SK-N-DZ (cell line): ENCODE measurements around the gene SEC22A. TPM values are rescaled to one million over a fixed set of nuclear protein-coding genes. Genes with fewer than 3 reads are reported as not detected.

ENCODE experiments used
- DNase-seq: peaks from one replicate; pipeline ENCODE4 v3.0.0-alpha.2; 2015; ENCODE audit warnings: low spot score
- polyA plus RNA-seq, 2 experiments: library from polyadenylated mRNA; depleted of rRNA; stranded (reverse); fragments of >200 nt; gene quantifications; 2 replicates each; pipeline ENCODE4 v1.2.3, GENCODE V29; 2014

Gene SEC22A, protein sequence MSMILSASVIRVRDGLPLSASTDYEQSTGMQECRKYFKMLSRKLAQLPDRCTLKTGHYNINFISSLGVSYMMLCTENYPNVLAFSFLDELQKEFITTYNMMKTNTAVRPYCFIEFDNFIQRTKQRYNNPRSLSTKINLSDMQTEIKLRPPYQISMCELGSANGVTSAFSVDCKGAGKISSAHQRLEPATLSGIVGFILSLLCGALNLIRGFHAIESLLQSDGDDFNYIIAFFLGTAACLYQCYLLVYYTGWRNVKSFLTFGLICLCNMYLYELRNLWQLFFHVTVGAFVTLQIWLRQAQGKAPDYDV
- 35.1 and 36.5 TPM in 2 replicates for polyA plus RNA-seq (2014; cell fraction: cytosol; rRNA removed)
- polyA plus RNA-seq (2014; cell fraction: nucleus; rRNA removed) = 18.7 and 25.2 TPM in 2 replicates

GRCh38 chr3:123201557-123202427 is at the start of gene SEC22A:
TSS of gene SEC22A (plus strand) at chr3:123201943. CDS start at chr3:123209218, 7,275 bp downstream.
- DNase-seq = peak; percentile 96

GRCh38 chr3:123152687-123153086 is 49.1 kb upstream of the SEC22A start:
- peak; percentile 49 for DNase-seq

DNA sequence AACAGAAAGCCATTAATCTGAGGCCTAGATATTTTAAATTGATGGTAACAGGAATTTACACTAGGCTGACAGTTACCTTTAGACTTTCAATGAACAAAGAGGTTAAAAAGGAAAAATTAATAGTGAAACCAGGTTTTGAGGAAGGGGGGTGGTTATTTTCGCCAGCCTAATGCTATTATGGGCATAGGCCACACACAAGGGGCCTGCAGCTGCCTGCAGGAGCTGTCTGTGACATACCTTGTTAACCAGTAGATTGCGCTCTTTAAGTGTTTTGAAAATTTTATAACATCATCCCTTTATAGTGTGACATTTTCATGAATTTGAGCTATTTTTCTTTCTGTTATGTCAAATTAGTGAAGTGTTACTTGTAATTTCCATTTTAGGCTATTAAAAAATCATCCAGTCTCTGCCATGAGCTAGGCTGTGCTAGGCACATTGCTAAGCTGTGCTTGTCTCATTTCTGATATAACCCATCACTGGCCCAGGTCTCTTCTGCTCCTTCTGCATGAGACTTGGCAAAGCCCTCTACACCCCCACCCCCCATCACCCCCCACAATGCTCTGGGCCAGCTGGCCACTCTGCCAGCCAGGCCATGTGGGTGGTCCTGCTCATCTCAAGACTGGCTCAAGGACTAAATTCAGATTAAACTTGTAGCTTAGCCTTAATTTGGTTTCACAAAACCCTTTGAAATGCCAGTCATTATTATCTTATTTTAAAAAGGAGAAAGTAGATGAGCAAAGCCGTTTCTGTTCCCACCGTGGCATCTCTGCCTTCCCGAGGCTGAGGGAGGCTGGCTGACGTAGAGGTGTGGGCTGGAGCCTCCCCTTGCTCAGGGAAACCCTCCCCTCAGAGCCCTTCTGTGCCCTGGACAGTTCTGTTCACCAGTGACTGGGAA is 48.4 kb upstream of the SEC22A start:
- peak; percentile 53 for DNase-seq

DNA sequence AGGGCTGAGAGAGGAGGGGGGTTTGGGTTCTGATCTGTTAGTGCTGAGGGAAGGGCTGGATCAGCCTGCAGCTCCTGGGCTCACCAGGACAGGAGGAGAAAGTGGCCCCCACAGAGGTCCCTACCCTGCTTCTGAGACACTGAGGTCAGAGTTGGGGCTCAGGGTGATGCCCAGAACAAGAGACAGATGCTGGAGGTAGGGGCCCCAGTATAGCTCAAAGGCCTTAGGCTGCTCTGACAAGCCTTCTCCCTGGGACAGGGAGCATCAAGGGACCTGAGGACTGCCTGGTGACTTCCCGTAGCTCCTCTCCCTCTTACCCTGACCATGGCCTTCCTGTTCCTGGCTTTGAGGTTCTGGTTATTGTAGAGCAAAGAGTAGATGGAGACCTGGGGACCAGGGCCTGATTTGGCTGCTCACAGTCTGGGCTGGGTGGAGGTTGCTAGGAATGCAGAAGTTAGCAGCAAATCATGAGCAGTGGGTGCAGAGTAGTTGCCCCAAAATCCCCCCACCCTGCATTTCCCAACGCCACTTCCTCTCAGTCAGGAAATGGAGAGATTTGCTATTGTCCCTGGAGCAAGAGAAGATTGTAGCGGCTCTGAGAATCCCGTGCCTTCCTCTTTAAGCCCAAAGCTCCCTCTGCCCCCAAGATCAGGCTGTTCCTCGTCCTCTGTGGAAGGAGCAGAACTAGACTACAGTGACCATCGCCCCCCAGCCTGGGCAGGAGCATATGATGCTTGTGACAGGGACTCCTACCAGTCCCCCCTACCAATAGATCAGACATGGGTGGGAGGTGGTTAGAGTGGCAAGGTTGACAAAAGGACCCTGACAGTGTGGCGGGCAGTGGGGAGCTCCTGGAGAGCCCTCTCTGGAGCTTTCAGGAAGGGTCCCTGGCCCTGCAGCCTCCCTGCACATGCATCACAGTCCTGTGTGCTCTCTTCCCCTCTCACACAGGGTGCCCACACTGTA is 47.4 kb upstream of the SEC22A start:
- no peak for DNase-seq

DNA sequence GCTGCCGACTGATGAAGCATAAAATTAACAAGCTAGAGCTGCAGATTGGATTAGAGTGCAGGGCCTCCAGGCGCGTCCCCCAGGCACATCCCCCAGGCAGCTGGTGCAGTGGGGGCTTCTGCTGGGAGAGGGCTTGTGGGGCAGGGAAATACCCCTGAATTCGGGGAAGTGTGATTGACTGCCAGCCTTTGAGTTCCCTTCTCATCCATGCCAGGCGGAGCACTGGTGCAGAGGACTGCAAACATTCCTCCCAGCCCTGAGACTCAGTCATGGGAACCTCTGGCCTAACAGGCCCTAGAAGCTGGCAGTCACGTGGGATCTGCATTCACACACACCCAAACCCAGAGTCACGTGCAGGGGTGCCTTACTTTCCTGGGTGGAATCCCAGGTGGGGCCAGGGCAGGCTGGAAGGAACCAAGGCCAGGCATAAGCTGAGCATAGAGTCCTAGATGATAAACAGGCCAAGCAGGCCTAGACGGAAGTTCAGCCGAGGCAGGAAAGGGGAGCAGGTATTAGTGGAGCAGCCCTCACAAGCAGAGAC is 46.2 kb upstream of the SEC22A start:
- peak; percentile 72 for DNase-seq

- DNase-seq = no peak
These were observed 45.3 kb upstream of the SEC22A start for GRCh38 chr3:123156276-123156995.

- no peak for DNase-seq
These were observed 44.5 kb upstream of the SEC22A start for GRCh38 chr3:123157209-123157597.

- DNase-seq = no peak
These were observed 44.0 kb upstream of the SEC22A start for GRCh38 chr3:123157598-123158287.

- DNase-seq = no peak
These were observed 43.4 kb upstream of the SEC22A start for GRCh38 chr3:123158330-123158729.

DNA sequence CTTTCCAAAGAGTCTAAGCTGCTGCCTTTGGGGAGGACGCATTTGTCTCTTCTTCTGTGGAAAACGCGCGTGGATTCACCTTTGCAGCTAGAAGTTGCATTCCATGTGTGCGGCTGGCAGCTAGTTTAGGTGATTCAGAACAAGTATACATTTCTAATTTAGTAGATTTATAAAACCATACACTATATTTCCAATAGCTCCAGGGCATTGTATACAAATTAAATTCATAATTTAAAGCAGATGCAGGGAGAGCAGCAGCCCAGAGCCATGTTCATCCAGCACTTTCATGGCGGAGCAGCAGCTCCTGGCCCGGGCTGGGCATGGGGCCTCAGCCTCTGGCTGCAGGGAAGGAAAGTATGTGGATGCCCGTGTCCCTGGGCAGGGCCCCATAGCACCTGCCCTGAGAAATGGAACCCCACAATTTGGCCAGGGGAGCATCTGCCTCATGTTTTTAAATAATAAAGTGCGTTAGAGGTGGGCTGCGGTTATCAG is 42.8 kb upstream of the SEC22A start:
- DNase-seq = no peak

DNA sequence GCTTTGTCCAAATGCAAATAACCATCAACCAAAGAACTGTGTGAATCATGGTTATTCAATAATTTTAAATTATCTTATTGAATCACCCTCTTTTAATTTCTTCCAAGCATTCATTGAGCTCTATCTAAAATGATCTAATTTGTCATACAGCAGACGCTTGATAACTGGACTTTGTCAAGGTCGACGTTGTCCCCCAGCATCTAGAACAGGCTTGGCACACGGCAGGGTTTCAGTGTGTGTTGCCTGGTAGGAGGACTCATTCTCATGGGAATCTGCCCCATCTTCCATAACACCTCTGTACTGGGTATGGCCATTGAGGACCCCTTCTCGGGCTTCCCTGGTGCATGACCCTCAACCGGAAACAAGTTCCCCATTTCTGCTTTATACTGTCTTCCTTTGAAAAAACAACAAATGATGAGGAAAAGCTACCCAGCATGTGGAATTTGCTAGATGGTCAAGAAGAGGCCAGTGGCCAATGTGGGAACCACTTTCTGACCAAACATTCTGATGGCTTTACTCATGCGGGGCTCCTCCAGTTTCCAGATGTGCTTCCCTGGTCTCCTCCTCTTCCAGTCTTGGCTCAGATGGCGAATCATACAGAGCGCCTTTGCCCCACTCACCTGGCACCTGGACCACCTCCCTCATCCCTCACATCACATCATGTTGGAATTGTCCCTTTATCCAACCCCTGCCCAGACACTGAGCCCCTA is 41.7 kb upstream of the SEC22A start:
- no peak for DNase-seq

DNA sequence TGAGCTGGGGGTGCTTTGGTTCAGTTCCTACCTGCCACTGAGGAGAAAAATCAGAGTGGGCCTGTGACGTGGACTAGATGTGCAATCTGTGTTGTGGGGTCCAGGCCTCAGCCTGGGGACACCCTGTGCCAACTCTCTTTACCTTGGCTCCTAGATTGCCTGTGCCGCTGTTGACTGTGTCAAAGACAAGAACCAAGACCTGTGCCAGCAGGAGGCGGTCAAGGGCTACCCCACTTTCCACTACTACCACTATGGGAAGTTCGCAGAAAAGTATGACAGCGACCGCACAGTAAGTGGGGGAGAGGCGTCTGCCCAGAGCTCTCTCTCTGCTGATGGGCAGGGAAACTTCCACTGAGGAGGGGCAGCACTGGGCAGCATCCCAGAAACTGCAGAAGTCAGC is 40.6 kb upstream of the SEC22A start:
- no peak for DNase-seq

DNA sequence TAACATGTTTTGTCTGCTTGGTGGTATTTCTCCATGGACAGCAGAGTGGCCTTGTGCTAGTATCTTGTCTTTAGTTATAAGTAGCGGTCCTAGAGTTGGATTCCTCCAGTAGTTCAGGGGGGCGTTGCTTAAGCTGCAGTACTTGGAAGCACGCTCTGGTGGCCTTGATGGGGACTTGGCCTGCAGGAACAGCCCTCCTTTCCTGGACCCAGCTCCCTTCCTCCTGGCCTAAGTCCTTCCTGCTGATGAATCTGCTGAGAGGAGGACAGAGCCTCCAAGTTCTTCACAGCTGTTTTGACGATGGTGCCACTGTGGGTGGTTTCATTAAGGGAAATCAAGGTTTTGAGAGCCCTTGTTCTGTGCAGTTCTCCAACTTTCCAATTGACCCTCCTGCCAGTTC is 38.6 kb upstream of the SEC22A start:
- DNase-seq = no peak

- no peak for DNase-seq
These were observed 36.6 kb upstream of the SEC22A start for GRCh38 chr3:123165163-123165562.

- DNase-seq = no peak
These were observed 34.1 kb upstream of the SEC22A start for GRCh38 chr3:123167686-123168085.

GRCh38 chr3:123168122-123168521 is 33.6 kb upstream of the SEC22A start:
- DNase-seq = no peak

GRCh38 chr3:123168605-123169004 is 33.1 kb upstream of the SEC22A start:
- no peak for DNase-seq

- no peak for DNase-seq
These were observed 32.2 kb upstream of the SEC22A start for GRCh38 chr3:123169492-123169929.
